GM12873 (cell line): ENCODE measurements around the gene PXMP4.

Experiments
- CTCF ChIP-seq: IDR thresholded peaks from 2 replicates; pipeline ENCODE4 v1.5.1; 2012; ENCODE audit warnings: low read depth, mild to moderate bottlenecking, moderate library complexity, low read length, control low read depth; ENCODE audit not compliant: insufficient read depth; ENCODE audit errors: missing control alignments

Gene PXMP4

GRCh38 chr20:33667676-33668465, 52.2 kb downstream of the PXMP4 start:
- TF ChIP-seq CTCF = peak; percentile 94

GRCh38 chr20:33667245-33667675, 52.9 kb downstream of the PXMP4 start:
- TF ChIP-seq CTCF = no peak

- peak; percentile 21 for TF ChIP-seq CTCF
Measured at GRCh38 chr20:33666293-33667244, 53.5 kb downstream of the PXMP4 start, which contains the start of gene ACTL10. Gene ACTL10, plus strand, starts transcription at chr20:33666943. Its CDS starts 555 bp downstream, at chr20:33667498.

GRCh38 chr20:33664762-33665144, 55.4 kb downstream of the PXMP4 start:
- no peak for TF ChIP-seq CTCF

GRCh38 chr20:33664085-33664761, 55.9 kb downstream of the PXMP4 start:
- no peak for TF ChIP-seq CTCF

GRCh38 chr20:33663161-33664084, 56.7 kb downstream of the PXMP4 start:
- no peak for TF ChIP-seq CTCF
